NK-92 treated with Interleukin-12 subunit alpha and Interleukin-12 subunit beta, amount 100 ng/mL, for 24 hours (cell line): ENCODE results near the gene PSMB5.
"Not testable (repeated sequence)": the region's sequence is repeated elsewhere in the genome, so short reads cannot be mapped to it uniquely, and the experiment has no call there.

Experiments
- DNase-seq: peaks from one replicate; lab custom pipeline; 2025; lab: John Stamatoyannopoulos, UW

The PSMB5 gene

DNA sequence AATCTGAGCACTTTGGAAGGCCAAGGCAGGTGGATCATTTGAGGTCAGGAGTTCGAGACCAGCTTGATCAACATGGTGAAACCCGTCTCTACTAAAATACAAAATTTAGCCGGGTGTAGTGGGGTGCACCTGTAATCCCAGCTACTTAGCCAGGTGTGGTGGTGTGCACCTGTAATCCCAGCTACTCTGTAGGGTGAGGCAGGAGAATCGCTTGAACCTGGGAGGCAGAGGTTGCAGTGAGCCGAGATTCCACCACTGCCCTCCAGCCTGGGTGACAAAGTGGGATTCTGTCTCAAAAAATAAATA lies 21.0 kb downstream of the PSMB5 start:
- not testable (repeated sequence) for DNase-seq

DNA sequence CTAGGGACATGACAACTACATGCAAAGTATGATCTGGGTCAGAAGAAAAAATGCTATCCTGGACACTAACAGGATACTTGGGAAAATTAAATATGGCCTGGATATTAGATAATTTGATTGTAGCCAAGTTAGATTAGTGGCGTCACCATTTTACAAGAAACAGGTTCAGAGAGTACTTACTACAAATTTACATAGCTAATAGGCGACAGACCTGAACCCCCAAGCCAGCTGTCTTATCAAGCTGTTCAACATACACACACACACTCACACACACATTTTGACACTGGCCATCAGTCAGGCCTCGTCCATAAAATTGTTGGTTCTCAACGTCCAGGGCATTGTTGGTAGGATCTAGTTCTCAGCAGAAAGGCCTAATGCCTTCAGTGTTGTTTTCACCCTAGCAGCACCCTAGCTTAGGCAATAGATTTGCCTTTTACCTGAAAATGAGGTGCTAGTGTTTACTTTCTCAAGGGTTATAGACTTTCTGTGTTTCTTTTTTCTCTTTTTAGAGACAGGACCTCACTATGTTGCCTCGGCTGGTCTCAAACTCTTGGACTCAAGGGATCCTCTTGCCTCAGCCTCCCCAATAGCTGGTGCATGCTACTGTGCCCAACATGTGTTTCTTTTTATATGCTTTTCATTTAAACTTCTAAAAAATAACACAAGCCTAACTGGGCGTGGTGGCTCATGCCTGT lies 21.5 kb downstream of the PSMB5 start:
- no peak for DNase-seq

DNA sequence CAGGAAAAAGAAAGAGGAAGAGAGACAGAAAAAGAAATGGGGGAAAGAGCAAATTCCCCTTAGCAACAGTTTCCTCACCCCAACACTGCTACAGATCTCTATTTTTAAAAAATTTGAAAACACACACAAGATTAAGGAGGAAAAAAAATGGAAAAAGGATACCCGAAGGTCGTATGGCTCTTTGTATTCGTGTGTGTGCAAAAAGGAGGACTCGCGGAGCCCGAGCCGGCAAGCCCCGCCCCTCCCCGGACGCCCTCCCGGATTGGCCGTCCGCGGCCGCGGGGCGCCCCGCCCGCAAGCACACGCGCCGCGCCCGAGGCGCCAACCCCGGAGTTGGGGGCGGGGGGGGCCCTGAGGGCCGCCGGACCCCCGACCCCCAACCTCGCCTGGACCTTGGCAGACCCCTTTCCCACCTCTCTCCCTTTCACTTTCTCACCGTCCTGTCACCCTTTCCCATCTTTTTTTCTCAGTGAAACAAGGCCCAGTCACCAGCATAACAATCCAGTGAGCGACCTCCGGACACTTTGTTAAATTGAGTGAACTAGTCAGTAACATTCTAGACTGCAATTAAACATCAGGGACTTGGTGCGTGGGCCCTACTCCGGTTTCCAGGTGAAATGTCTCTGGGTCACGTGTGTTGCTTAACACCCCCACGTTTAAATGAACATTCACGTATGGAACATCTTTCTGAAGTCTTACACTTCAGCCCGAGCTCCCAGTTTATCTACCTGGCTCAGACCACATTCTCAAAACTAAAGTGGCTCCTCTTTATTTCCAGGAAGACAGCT lies 24.6 kb downstream of the PSMB5 start, which contains the start of gene C14orf93:
TSS of gene C14orf93 (minus strand) at position 205 of the 788 bp plus-strand sequence. CDS start 11,120 bp downstream, outside the sequence.
- DNase-seq = peak; percentile 77

DNA sequence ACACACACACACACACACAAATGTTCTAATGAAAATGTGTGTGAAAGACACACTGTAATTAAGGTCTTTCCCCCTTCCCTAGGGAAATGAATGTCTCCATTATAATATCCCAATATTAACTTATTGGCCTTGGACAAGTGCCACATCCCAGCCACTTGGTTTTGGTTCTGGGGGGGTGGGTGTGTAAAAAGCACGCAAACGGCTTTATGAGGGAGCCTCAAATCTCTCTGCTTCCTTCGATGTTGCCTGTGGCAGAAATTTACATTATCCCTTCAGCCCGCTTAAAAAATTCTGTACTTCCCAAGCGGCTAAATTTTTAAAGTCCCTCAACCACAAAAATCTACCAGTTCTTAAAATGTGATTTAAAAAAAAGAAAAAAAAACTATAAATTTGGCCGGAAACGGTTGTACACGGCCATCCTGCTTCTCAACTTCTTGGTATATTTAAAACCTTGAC lies 25.2 kb downstream of the PSMB5 start:
- no peak for DNase-seq

DNA sequence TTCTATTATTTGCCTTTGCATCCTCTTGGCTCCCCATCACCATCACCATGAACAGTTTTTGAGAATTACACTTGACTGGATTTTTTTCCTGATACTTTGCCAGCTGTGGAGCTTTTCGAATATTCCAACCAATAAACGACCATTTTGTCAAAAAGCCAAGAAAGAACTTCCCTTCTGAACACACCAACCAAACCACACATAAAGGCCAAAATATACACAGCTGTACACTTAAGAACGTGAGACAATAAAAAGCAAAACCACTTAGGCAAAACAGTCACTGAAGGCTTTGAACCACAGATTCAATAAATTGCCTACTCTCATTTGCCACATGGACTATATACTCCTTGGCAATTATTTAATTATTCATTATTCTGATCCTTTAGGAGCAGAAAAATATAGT lies 25.9 kb downstream of the PSMB5 start:
- DNase-seq = no peak

DNA sequence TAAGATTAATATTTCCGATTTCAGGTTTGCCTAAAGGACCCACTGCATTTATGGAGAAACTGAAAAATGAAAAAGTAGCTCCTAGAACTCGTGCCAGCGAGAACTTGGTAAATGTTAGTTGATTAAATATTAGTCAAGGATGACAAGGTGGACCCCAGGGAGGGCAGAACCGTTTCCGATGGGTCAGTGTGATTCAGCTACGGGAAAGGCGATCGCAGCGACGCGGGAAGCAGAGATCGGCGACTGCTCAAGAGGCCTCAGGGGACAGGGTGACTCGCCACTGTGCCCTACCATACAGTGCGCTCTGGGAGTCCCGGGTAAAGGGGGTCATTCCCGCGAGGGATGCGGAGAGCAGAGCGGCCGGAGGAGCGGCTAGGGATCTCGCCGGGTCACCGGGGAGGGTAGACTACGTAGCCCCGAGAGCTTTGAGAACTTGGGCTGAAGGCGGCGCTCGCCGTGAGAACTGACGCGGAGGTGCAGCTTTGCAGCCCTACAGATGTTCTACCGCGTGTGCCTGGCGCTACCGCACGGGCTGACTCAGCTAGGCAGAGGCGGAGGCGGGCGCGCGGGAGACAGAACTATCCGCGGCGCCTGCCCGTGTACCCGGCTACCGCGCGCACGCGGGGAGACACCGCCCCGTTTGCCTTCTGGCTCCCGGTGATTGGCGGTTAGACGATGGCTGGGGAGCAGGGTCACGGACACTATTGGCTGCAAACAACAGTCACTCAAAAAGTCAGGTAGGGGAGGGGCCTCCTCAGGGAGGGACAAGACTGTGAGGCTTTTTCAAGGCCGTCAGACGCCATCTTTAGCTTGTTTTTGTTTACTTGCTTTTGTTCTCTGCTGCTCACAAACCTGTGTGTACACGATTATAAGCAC lies 27.9 kb downstream of the PSMB5 start:
- peak; percentile 95 for DNase-seq

DNA sequence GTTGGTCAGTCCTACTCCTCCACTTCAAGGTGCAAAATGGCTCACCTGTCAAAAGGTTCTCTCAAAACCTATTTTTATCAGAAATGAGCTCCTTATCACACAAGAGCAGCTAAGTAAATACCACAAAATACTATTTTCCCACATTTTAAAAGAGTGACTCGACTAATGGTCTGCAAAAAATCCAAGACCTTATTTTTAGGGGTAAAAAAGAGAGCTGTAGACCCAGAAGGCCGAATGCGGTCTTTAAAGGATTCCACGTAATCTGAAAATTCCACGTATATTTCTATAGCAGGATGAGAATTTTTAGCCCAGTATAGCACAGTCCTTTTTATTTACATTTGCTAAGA lies 28.5 kb downstream of the PSMB5 start:
- DNase-seq = no peak

DNA sequence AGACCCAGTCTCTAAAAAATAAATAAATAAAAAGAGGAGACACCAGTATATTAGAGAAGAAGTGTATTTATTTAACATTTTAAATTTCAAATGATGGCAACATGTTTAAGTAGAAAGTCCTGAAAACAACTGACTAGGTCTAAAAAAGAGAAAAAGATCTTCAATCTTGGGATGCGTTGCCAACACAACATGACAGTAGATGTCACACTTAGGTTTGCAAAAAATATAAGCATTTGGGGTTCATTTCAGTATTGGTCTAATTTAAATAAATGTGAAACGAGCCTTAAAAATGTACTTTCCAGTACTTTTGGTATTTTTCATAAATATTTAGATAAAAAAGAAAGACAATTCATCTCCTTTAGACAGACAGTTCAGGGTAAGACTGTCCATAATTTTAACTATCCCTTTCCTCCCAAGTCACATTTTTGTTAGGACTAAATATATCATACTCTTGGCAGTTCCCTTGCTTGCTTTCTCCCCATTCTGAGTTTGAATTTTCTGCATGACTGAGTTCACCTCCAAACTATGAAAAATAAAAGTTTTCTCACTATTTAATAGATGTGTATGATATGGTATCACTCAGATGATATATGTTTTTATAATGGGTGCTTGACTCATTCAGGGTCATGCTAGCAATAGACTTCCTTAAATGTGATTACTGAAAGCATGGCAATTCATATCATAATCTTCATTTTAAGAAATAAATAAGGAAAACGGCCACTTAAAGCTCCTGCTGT lies 29.1 kb downstream of the PSMB5 start:
- no peak for DNase-seq

DNA sequence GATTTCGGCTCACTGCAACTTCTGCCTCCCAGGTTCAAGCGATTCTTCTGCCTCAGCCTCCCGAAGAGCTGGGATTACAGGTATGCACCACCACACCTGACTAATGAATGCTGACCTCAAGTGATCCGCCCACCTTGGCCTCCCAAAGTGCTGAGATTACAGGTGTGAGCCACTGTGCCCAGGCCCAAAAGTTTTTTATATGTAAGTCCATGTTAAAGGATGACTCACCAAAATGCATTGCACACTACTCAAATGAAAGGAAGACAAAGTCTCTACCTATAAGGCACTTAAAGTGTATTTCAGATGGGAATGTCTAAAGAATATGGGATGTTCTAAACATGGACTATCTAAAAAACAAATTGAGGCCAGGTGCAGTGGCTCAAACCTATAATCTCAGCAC lies 30.4 kb downstream of the PSMB5 start:
- DNase-seq = not testable (repeated sequence)

DNA sequence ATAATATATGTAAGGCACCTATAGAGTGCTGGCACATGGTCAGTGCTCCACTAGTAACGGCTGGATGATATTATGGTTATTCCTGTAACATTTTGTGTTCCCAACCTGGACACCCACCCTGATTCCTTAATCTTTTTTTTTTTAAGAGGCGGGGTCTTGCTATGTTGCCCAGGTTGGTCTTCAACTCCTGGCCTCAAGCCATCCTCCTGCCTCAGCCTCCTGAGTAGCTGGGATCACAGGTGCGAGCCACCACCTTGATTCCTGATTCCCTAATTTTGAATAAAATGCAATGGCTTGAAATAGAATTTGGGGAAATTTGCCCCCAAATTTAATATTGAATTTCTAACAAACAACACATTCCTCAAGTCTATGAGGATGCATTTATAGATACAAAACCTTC lies 32.1 kb downstream of the PSMB5 start:
- DNase-seq = no peak

DNA sequence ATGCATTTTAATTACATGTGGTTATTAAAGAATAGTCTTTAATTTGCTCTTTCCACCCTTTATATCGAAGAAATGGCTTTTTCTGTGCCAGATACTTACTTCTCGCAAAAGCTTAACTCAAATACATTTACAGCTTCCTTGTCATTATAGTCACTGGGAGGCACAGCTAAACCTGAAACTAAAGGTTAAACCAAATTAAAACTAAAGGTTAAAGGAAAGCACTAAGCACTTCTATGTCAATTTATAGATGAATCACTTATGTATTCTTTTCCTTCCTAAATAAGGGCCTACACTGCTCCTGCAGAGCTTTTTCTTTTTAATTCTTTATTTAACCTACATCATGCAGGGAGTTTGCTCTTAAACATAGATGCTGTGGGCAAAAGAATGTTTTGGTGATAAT lies 33.8 kb downstream of the PSMB5 start:
- no peak for DNase-seq

DNA sequence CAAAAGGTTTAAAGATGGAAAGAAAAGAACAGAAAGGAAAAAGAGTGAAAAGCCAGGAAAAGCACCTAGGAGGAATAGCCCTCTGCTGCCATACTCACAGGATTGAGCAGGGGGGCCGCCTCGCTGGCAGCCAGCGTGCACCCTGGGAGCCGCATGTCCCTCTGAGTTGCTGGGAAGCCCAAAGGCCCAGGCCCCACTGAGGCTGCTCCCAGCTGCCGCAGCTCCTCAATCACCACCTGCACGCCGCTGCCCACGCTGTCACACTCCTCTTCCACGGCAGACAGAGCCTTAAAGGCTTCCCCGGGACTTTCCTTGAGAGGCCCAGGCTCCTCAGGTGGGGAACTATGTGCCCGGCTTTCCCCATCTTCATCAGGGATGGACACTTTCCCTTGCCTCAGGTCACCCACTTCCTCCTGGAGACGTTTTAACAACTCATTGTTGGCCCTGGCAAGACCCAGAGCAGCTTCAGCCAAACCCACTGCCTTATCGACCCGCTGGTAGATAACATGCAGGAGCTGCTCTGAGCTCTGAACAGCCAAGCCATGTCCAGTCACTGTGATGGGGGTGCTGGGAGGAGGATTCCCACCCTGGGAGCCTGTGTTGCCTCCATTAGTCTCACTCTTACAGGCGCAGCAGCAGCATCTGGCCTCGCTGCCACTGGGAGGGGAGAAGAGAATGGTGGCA lies 36.2 kb downstream of the PSMB5 start:
- DNase-seq = no peak

DNA sequence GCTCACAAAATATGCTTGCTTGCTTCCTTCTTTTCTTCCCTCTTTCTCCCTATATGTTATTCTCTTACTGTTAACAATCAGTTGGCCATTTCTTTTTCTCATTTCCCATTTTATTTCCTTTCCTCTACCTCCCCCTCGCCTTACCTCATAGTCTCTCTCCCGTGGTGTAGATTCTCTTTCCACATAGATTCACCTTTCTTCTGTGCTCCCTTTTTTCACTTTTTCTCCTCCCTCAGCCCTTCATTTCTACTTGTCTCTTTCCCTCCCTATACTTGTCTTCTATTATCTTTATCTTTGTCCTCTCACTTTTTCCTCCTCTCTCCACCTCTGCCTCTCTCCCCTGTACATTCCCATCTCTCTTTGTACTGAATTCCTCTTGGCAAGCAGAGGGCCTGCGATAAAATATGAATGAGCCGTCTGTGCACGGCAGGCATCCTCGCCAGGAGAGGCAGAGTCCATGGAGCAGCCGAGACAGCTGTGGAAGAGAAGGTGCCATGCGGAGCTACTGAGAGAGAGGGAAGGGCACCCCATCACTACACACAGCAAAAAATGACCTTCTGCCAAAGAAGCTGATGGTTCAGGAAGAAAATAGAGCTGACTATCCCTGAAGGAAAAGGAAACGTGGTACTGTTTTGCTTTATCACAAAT lies 36.9 kb downstream of the PSMB5 start:
- no peak for DNase-seq

DNA sequence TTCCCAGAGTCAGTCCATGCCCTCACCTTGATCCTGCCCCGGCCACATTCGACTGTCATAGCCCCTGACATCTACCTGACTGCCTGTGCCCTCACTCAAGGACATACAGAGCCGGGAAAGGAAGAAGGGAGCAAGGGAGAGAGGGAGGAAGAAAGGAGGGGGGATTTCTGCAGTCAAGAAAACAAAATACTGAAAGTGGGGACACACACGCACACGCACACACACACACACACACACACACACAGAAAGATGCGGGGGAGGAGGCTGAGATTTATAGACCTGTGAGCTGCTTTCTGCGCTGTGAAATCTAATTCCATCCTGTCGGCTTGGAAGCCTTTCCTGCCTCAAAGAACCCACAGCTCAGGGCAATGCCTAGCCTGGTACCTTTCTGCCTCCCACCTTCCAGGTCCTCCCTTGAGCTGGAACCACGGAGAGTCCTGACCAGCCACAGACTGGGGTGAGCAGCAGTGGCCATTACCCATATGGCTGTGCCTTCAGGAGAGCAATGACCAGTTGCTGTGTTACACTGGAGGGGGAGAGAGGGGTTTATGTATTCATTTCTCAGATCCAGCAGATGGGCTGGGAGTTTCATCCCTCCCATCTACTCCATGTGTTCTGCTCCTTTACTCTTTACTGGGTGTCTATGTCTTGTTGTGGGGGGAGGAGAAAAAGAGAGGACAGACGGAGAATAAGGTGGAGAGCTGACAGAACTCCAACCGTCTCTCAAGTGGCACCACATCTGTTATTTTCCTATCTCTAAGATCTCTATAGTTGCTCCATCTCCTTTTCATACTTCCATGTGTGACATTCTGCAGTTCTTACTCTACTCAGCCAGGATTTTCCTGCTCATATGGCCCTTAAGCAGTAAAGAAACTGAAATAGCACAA lies 37.7 kb downstream of the PSMB5 start:
- no peak for DNase-seq

DNA sequence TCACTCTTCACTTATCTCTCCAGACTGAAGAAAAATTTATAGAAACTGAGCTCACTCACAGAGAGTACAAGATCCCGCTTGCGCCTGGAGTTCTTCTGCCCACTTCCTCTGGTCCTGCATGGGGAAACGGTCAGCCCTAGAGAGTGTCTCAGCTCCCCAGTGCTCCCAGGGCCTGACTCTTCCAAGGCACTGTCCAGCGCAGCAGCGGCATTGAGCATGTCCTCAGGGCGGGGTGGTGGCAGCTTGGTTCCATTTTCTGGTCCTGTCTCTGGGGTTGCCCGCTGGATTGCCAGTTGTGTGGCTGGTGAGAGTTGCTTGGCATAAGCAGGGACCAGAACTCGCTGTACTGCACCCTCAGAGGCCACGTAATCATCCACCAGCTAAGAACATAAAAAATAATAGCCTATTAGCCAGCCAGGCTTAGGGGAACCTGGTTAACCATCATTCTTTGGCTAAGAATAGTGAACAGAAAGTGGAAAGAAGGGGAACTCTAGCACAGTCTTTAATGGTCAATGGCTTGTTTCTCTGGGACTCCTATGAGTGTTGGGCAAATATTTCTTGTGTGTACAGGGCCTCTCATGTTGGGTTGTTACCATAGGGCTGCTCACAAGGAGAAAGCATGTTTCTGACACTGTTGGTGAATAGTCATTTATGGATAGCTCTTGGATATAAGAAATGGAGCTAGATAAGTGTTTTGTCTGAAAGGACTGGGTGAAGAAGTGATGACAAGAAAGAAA lies 38.6 kb downstream of the PSMB5 start:
- no peak for DNase-seq

DNA sequence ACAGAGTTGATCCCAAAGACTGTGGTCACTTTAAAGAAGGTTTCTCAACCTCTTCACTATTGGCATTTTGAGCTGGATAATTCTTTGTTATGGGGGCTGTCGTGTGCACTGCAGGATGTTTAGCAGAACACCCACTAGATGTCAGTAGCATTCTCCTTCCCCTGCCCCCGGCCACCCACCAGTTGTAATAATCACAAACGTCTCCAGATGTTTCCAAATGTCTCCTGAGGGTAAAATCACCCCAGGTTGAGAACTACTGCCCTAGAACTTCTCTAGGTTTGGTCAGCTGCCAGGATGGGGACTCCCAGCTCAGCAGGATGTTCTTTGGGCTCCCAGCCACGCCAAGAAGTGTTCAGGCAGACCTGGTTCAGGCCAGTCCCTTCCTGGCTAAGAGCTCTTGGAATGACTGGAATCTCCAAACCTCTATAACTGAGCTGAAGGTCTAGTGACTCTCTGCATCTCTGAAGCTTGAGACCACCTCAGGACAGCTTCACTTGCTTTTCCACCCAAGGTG lies 39.9 kb downstream of the PSMB5 start:
- no peak for DNase-seq

DNA sequence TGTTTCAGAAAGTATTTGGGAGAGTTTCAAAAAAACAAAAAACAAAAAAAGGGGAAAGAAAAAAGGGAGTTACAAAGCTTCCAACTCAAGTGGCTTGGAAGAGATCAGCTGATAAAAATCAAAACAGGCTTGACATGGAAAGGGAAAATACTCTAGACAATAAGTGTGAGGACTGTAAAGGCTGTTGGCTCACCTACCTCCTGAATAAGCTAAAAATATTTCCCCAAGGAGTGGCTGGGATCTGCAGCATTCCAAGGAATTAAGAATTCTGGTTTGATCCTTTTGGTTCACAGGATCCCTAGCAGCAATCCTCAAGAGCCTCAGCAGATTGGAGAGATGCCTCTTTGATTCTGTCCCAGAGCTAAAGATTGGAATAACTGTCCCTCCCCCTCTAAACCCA lies 41.2 kb downstream of the PSMB5 start:
- no peak for DNase-seq

DNA sequence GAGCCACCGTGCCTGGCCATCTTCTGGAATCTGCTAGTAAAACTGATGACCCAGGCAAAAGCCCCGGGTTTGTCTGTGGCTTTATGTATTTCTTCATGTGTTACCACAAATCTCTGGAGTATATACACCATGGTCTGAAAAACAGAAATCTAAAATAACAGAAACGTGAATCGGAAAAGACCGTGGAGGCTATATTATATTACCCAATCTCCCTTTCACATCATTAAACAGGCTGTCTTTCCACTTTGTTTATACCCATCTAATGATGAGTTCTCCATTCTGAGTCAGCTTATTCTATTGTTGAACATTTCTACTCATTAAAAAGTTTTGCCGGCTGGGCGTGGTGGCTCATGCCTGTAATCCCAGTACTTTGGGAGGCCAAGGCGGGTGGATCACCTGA lies 42.8 kb downstream of the PSMB5 start:
- DNase-seq = no peak

DNA sequence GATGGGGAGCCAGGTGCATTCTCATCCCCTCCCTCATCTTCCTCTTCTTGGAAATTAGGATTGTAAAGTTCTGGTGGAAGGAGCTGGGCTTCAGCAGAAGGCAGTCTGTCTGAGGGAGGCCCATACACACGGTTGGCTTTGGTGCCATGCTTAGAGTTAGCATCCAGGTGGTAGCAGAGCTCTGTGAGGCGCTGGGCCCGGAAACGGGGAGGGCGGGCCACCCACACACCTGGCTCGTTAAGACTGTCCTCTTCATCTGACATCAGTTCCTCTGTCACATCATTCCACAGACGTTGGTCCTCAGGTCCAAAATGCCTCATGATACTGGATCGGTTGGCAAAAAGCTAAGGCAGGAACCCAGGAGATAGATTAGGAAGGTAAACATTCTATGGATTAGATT lies 47.4 kb downstream of the PSMB5 start:
- DNase-seq = no peak
